Measurements from ENCODE around the gene ECPAS. TPM values are rescaled to one million over a fixed set of nuclear protein-coding genes. Genes with fewer than 3 reads are reported as not detected.
A peak's percentile ranks its signal among the peaks of the same experiment; 100 is the strongest.

The ECPAS gene
- total and polyA plus RNA-seq, 2 donors from 2014 or later, result 28.1 to 83.7 TPM

DNA sequence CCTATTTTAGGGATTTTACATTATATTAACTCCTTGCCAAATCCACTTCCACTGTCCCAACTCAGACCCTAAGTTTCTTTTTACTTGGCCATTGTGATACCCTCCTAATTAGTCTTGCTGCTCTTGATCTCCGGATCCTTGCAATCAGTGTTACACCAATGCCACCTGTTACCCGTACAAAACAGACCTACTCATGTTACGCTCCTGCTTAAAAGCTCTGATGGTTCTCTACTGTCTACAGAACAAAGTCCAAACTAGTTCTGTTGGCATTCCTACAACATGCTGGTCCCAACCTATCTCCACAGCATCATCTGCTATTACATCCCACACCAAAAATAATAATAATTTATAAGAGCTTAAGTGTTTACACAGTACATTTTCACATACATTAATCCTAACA is 9.8 kb downstream of the ECPAS start:
- Histone ChIP-seq H3K4me3 (ENCODE audit: low read length in 3 of 3) (no peak overlapping the region), H3K27ac (ENCODE audit: low read depth in 2 of 2, low read length in 2 of 2) (no peak overlapping the region), H3K27me3 (ENCODE audit: control insufficient read depth, insufficient read depth, low read length) (no peaks in the 10 kb centered on the region), H3K9me3 (ENCODE audit: control insufficient read depth in 2 of 3, insufficient read depth in 1 of 3, low read length in 3 of 3) (no peaks in the 10 kb centered on the region), H3K4me1 (ENCODE audit: control insufficient read depth in 2 of 3, insufficient read depth in 2 of 3, low read depth in 1 of 3, low read length in 3 of 3) (peaks cover 0 to 3% (median 0%) of the 10 kb centered on the region in 3 donors), H3K9ac (ENCODE audit: low read length in 3 of 3) (no peak overlapping the region), H3K36me3 (ENCODE audit: control insufficient read depth in 2 of 3, insufficient read depth in 3 of 3, low read length in 3 of 3) (no peaks in the 10 kb centered on the region)
- DNase-seq (peak in 1 of 5 donors; percentile 21), FAIRE-seq (no peak)
- intact Hi-C loops (cut with DNase I), result no loop called here
- TF ChIP-seq, protein P1, sequence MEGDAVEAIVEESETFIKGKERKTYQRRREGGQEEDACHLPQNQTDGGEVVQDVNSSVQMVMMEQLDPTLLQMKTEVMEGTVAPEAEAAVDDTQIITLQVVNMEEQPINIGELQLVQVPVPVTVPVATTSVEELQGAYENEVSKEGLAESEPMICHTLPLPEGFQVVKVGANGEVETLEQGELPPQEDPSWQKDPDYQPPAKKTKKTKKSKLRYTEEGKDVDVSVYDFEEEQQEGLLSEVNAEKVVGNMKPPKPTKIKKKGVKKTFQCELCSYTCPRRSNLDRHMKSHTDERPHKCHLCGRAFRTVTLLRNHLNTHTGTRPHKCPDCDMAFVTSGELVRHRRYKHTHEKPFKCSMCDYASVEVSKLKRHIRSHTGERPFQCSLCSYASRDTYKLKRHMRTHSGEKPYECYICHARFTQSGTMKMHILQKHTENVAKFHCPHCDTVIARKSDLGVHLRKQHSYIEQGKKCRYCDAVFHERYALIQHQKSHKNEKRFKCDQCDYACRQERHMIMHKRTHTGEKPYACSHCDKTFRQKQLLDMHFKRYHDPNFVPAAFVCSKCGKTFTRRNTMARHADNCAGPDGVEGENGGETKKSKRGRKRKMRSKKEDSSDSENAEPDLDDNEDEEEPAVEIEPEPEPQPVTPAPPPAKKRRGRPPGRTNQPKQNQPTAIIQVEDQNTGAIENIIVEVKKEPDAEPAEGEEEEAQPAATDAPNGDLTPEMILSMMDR (IDR thresholded peaks at IDR 0.05; ENCODE audit: borderline replicate concordance, extremely low read depth, insufficient read depth), result no peak

DNA sequence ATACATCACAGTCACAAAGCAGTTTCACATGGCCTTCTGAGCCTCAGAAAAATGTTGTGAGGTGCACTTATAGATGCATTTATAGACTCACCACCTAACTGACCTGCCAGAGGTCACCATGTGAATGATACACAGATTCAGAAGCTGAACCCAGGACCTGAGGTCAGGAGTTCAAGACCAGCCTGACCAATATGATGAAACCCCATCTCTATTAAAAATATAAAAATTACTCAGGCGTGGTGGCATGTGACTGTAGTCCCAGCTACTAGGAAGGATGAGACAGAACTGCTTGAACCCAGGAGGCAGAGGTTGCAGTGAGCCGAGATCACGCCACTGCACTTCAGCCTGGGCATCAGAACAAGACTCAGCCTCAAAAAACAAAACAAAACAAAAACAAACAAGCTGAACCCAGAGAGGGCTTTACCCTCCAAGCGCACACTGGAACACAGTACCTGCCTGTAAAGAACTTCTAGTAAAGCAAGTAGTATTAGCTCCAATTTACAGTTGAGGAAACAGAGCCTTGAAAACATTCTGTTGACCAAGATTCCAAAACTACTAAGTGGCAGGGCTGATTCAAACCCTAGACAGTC is 16.3 kb downstream of the ECPAS start:
- Histone ChIP-seq H3K4me1 (ENCODE audit: control insufficient read depth in 2 of 3, insufficient read depth in 2 of 3, low read depth in 1 of 3, low read length in 3 of 3) (peaks cover 0 to 9% (median 7%) of the 10 kb centered on the region in 3 donors), H3K27me3 (ENCODE audit: control insufficient read depth, insufficient read depth, low read length) (no peaks in the 10 kb centered on the region), H3K9ac (ENCODE audit: low read length in 3 of 3) (peak overlapping the region in 1 of 3 donors; percentile 29), H3K27ac (ENCODE audit: low read depth in 2 of 2, low read length in 2 of 2) (peak overlapping the region; percentile 14 to 74), H3K4me3 (ENCODE audit: low read length in 3 of 3) (peak overlapping the region in 1 of 3 donors; percentile 15), H3K36me3 (ENCODE audit: control insufficient read depth in 2 of 3, insufficient read depth in 3 of 3, low read length in 3 of 3) (no peaks in the 10 kb centered on the region), H3K9me3 (ENCODE audit: control insufficient read depth in 2 of 3, insufficient read depth in 1 of 3, low read length in 3 of 3) (peaks cover 0 to 1% (median 0%) of the 10 kb centered on the region in 3 donors)
- TF ChIP-seq, protein P1 (IDR thresholded peaks at IDR 0.05; ENCODE audit: borderline replicate concordance, extremely low read depth, insufficient read depth), result no peak
- FAIRE-seq (no peak), DNase-seq (no peak)
- intact Hi-C loops (cut with DNase I), result no loop called here

DNA sequence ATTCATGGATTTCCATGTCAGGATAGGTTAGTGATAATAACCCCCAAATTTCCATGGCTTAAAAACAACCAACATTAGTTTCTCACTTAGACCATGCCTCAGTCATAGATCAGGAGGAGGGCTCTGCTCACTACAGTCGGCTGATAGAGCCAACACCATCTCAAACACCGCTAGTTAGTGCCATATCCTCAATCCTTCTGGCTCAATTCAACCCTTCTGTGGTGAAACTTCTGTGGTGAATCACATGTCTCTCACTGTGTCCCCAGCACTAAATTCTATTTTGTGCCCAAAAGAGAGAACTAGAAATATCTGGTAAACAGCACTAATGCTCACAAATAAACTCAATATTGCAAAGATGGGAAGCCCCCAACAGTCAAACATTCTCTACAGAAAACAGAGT is 21.1 kb downstream of the ECPAS start:
- intact Hi-C loops (cut with DNase I), result no loop called here
- Histone ChIP-seq H3K4me3 (ENCODE audit: low read length in 3 of 3) (no peak overlapping the region), H3K9me3 (ENCODE audit: control insufficient read depth in 2 of 3, insufficient read depth in 1 of 3, low read length in 3 of 3) (peaks cover 2 to 5% (median 4%) of the 10 kb centered on the region in 3 donors), H3K4me1 (ENCODE audit: control insufficient read depth in 2 of 3, insufficient read depth in 2 of 3, low read depth in 1 of 3, low read length in 3 of 3) (peaks cover 0 to 3% (median 0%) of the 10 kb centered on the region in 3 donors), H3K27me3 (ENCODE audit: control insufficient read depth, insufficient read depth, low read length) (no peaks in the 10 kb centered on the region), H3K9ac (ENCODE audit: low read length in 3 of 3) (no peak overlapping the region), H3K36me3 (ENCODE audit: control insufficient read depth in 2 of 3, insufficient read depth in 3 of 3, low read length in 3 of 3) (no peaks in the 10 kb centered on the region), H3K27ac (ENCODE audit: low read depth in 2 of 2, low read length in 2 of 2) (no peak overlapping the region)
- TF ChIP-seq, protein P1 (IDR thresholded peaks at IDR 0.05; ENCODE audit: borderline replicate concordance, extremely low read depth, insufficient read depth), result no peak
- FAIRE-seq (no peak), DNase-seq (no peak)

Data from kidney (tissue), 14 donors.